Measurements from ENCODE around the gene SMC1B. TPM values are rescaled to one million over a fixed set of nuclear protein-coding genes. Genes with fewer than 3 reads are reported as not detected.

SMC1B gene
- total and polyA plus RNA-seq, 2 donors = 0.11 to 0.19 TPM

DNA sequence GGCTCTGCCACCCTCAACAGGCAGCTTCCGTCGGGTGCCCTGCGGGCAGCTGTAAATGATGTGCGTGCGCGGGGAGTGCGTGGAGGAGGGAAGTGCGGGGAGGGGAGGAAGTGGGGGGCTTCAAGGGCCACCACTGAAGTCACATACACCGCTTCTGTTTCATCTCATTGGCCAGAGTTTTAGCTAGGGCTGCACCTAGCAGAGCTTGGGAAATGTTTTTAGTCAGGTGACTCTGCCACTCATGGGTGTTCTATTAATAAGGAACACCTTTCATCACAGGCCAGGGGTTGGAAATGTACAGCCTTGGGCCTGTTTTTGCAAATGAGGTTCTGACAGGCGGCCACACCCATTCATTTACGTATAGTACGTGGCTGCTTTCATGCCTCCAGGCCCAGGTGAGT is 89.1 kb downstream of the SMC1B start:
- no peak overlapping the region for H3K4me3 ChIP-seq (ENCODE audit: low read length in 2 of 2)
- no peaks in the 10 kb centered on the region for H3K27me3 ChIP-seq (ENCODE audit: control insufficient read depth in 2 of 2, insufficient read depth in 1 of 2, low read length in 1 of 2)
- 96% methylated on average over 12 of the region's 12 CpGs for WGBS
- no peaks in the 10 kb centered on the region for H3K9me3 ChIP-seq (ENCODE audit: control insufficient read depth in 2 of 2, insufficient read depth in 1 of 2, low read length in 1 of 2)
- no peak overlapping the region for H3K27ac ChIP-seq (ENCODE audit: low read depth in 1 of 2, low read length in 1 of 2)
- peaks cover 34 to 44% of the 10 kb centered on the region in 2 donors for H3K36me3 ChIP-seq (ENCODE audit: control insufficient read depth in 2 of 2, insufficient read depth in 2 of 2, low read length in 1 of 2)
- peaks cover 3 to 9% of the 10 kb centered on the region in 2 donors for H3K4me1 ChIP-seq (ENCODE audit: control insufficient read depth in 2 of 2, insufficient read depth in 2 of 2, low read length in 2 of 2)
- DNase-seq (ENCODE audit: low read depth in 6 of 9, low spot score in 9 of 9) = no peak

DNA sequence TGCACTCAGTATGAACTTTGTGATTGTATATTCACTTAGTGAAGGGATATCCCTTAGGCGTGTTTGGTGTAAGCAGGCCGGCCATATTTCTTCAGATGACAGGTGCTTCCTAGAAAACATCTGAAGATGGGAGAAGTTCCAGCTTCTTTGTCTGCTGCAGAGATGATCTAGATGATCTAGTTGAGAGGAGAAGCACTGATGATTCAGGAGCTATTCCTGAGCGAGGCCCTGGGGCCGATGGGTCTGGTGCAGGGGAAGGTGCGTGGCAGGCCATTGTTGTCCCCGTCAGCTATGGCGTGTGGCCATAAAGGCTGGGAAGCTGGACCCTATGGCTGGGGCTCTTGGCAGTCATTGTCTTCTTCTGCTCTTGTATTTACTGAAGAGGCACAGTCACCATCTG is 89.7 kb downstream of the SMC1B start:
- peaks cover 29 to 41% of the 10 kb centered on the region in 2 donors for H3K36me3 ChIP-seq (ENCODE audit: control insufficient read depth in 2 of 2, insufficient read depth in 2 of 2, low read length in 1 of 2)
- no peak overlapping the region for H3K27ac ChIP-seq (ENCODE audit: low read depth in 1 of 2, low read length in 1 of 2)
- no peaks in the 10 kb centered on the region for H3K9me3 ChIP-seq (ENCODE audit: control insufficient read depth in 2 of 2, insufficient read depth in 1 of 2, low read length in 1 of 2)
- H3K4me1 ChIP-seq (ENCODE audit: control insufficient read depth in 2 of 2, insufficient read depth in 2 of 2, low read length in 2 of 2) = peaks cover 6 to 13% of the 10 kb centered on the region in 2 donors
- 90% methylated on average over 7 of the region's 7 CpGs for WGBS
- no peak for DNase-seq (ENCODE audit: low read depth in 6 of 9, low spot score in 9 of 9)
- no peaks in the 10 kb centered on the region for H3K27me3 ChIP-seq (ENCODE audit: control insufficient read depth in 2 of 2, insufficient read depth in 1 of 2, low read length in 1 of 2)
- no peak overlapping the region for H3K4me3 ChIP-seq (ENCODE audit: low read length in 2 of 2)

DNA sequence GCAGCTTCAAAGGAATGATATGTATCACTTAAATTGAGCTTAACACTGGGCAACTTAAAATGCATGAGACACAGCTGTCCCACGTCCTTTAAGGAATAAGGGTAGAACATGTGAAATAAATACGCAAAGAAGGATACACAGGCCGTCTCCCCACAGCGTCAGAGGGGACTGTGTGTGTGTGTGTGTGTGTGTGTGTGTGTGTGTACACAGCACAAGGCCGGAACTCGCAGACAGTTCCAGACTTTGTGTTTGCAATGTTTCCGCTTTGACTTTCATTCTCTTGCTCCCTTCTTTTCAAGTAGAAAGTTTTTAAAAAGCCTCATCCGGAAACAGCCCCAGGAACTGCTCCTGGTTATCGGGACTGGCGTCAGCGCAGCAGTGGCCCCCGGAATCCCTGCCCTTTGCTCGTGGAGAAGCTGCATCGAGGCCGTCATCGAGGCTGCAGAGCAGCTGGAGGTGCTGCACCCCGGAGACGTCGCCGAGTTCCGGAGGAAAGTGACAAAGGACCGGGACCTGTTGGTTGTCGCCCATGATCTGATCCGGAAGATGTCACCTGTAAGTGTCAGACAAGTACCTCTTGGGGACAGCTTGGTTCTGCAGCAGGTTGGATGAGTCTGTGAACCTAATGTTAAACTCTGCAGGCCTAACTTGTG is 90.4 kb downstream of the SMC1B start:
- Histone ChIP-seq H3K4me1 (ENCODE audit: control insufficient read depth in 2 of 2, insufficient read depth in 2 of 2, low read length in 2 of 2) (peaks cover 8 to 20% of the 10 kb centered on the region in 2 donors), H3K4me3 (ENCODE audit: low read length in 2 of 2) (no peak overlapping the region), H3K27me3 (ENCODE audit: control insufficient read depth in 2 of 2, insufficient read depth in 1 of 2, low read length in 1 of 2) (no peaks in the 10 kb centered on the region), H3K9me3 (ENCODE audit: control insufficient read depth in 2 of 2, insufficient read depth in 1 of 2, low read length in 1 of 2) (no peaks in the 10 kb centered on the region), H3K36me3 (ENCODE audit: control insufficient read depth in 2 of 2, insufficient read depth in 2 of 2, low read length in 1 of 2) (peaks cover 29 to 40% of the 10 kb centered on the region in 2 donors), H3K27ac (ENCODE audit: low read depth in 1 of 2, low read length in 1 of 2) (no peak overlapping the region)
- 97% methylated on average over 24 of the region's 24 CpGs for WGBS
- no peak for DNase-seq (ENCODE audit: low read depth in 6 of 9, low spot score in 9 of 9)

DNA sequence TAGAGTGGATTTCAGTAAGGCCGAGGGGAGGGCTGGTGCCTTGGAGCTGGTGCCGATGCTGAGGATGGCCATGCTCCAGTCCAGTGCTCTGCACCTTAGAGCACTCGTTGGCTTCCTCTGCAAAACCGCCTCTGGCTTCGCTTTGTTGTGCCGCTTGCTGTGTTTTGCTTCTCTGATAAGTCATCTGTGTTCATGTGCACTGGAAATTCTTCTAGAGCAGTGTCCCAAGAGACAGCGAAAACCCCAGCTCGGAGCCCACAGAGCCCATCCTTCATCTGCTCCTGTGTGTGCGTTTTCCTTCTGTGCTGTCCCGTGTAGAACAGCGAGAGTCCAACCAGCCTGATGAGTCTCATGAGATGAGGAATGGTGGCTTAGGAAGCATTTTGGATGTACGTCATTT is 91.6 kb downstream of the SMC1B start:
- Histone ChIP-seq H3K27me3 (ENCODE audit: control insufficient read depth in 2 of 2, insufficient read depth in 1 of 2, low read length in 1 of 2) (no peaks in the 10 kb centered on the region), H3K27ac (ENCODE audit: low read depth in 1 of 2, low read length in 1 of 2) (no peak overlapping the region), H3K36me3 (ENCODE audit: control insufficient read depth in 2 of 2, insufficient read depth in 2 of 2, low read length in 1 of 2) (peaks cover 30 to 32% of the 10 kb centered on the region in 2 donors), H3K4me3 (ENCODE audit: low read length in 2 of 2) (no peak overlapping the region), H3K9me3 (ENCODE audit: control insufficient read depth in 2 of 2, insufficient read depth in 1 of 2, low read length in 1 of 2) (no peaks in the 10 kb centered on the region), H3K4me1 (ENCODE audit: control insufficient read depth in 2 of 2, insufficient read depth in 2 of 2, low read length in 2 of 2) (peaks cover 14 to 31% of the 10 kb centered on the region in 2 donors)
- no peak for DNase-seq (ENCODE audit: low read depth in 6 of 9, low spot score in 9 of 9)
- 90% methylated on average over 12 of the region's 12 CpGs for WGBS

DNA sequence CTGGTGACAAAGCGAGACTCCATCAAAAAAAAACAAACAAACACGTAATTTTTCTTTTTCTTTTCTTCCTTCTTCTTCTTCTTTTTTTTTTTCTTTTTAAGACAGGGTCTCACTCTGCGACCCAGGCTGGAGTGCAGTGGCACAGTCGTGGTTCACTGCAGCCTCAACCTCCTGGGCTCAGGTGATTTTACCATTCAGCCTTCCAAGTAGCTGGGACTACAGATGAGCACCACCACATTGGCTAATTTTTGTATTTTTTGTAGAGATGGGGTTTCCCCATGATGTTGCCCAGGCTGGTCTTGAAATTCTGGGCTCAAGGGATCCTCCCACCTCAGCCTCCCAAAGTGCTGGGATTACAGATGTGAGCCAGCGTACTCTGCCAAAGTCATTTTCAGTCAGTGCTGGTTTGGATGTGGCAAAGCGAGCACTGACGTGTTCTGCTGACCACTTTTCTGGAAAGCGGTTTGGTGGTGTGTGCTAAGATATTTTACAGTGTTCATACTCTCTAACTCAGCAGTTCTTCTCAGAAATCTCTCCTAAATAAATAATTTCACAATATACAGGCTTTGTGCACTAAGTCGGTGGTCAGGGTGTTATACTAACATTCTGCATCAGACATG is 92.9 kb downstream of the SMC1B start:
- Histone ChIP-seq H3K36me3 (ENCODE audit: control insufficient read depth in 2 of 2, insufficient read depth in 2 of 2, low read length in 1 of 2) (peaks cover 29 to 32% of the 10 kb centered on the region in 2 donors), H3K27me3 (ENCODE audit: control insufficient read depth in 2 of 2, insufficient read depth in 1 of 2, low read length in 1 of 2) (no peaks in the 10 kb centered on the region), H3K27ac (ENCODE audit: low read depth in 1 of 2, low read length in 1 of 2) (peak overlapping the region in 1 of 2 donors; percentile 25), H3K4me1 (ENCODE audit: control insufficient read depth in 2 of 2, insufficient read depth in 2 of 2, low read length in 2 of 2) (peaks cover 14 to 36% of the 10 kb centered on the region in 2 donors), H3K9me3 (ENCODE audit: control insufficient read depth in 2 of 2, insufficient read depth in 1 of 2, low read length in 1 of 2) (no peaks in the 10 kb centered on the region), H3K4me3 (ENCODE audit: low read length in 2 of 2) (no peak overlapping the region)
- DNase-seq (ENCODE audit: low read depth in 6 of 9, low spot score in 9 of 9) = no peak
- WGBS = 96% methylated on average over 9 of the region's 9 CpGs

DNA sequence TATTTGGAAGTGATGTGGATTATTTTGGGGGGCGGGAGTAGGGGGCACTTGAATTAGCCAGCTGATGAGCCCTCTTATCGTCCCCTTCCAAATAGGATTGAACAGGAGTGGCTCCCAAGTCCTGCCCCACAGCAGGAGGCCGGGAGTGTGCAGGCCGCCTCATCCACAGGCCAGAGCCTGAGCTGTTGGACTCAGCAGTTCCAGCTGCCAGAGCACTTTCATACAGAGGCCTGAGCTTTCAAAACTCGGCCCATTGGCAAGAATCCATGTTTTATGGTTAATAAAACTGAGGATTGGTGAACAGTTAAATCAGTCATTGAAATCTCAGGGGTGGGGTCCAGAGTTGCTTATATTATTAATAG is 94.1 kb downstream of the SMC1B start:
- Histone ChIP-seq H3K36me3 (ENCODE audit: control insufficient read depth in 2 of 2, insufficient read depth in 2 of 2, low read length in 1 of 2) (peaks cover 20 to 24% of the 10 kb centered on the region in 2 donors), H3K9me3 (ENCODE audit: control insufficient read depth in 2 of 2, insufficient read depth in 1 of 2, low read length in 1 of 2) (no peaks in the 10 kb centered on the region), H3K27me3 (ENCODE audit: control insufficient read depth in 2 of 2, insufficient read depth in 1 of 2, low read length in 1 of 2) (no peaks in the 10 kb centered on the region), H3K4me1 (ENCODE audit: control insufficient read depth in 2 of 2, insufficient read depth in 2 of 2, low read length in 2 of 2) (peaks cover 14 to 40% of the 10 kb centered on the region in 2 donors), H3K4me3 (ENCODE audit: low read length in 2 of 2) (no peak overlapping the region), H3K27ac (ENCODE audit: low read depth in 1 of 2, low read length in 1 of 2) (peak overlapping the region; percentile 90 to 92)
- 89% methylated on average over 5 of the region's 5 CpGs for WGBS
- DNase-seq (ENCODE audit: low read depth in 6 of 9, low spot score in 9 of 9) = no peak

DNA sequence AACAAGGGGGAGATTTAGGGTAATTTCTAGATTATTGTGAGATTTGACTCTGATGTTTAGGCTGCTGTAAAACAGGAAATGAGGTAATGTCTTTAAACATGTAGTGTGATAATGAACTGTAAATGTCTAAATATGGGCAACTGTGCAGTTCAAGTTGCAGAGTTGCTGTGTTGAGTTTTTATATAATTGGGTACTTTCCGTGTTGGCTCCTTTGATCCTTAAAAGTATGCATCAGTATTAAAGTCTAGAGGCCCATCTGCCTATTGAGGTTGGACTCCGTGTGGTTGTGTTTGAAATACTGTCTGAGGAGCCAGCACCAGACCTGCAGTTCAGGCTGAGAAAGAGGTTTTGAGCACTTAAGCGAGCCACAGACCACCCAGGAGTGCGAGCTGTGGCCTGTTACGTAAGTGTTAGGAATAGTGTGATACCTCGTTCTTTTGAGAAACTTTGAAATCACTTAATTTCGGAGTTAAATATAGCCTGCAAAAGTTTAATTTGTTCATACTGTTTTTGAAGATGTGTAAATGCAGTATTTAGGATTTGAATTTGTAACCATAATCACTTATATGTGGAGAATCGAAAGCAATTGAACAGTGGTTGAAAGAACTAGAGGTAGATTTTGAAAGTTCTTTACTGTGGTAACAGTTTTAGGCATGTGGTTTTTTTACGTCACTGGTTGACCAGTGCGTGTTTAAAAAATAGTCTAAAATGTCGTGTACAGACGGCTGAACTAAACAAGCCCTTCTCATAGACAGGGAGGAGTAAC is 94.7 kb downstream of the SMC1B start:
- WGBS = 76% methylated on average over 12 of the region's 12 CpGs
- H3K36me3 ChIP-seq (ENCODE audit: control insufficient read depth in 2 of 2, insufficient read depth in 2 of 2, low read length in 1 of 2) = peaks cover 15 to 18% of the 10 kb centered on the region in 2 donors
- DNase-seq (ENCODE audit: low read depth in 6 of 9, low spot score in 9 of 9) = peak in 2 of 9 donors; percentile 21 to 79
- H3K4me3 ChIP-seq (ENCODE audit: low read length in 2 of 2) = peak overlapping the region; percentile 14 to 49
- peaks cover 14 to 45% of the 10 kb centered on the region in 2 donors for H3K4me1 ChIP-seq (ENCODE audit: control insufficient read depth in 2 of 2, insufficient read depth in 2 of 2, low read length in 2 of 2)
- H3K27ac ChIP-seq (ENCODE audit: low read depth in 1 of 2, low read length in 1 of 2) = peak overlapping the region; percentile 92 to 97
- H3K27me3 ChIP-seq (ENCODE audit: control insufficient read depth in 2 of 2, insufficient read depth in 1 of 2, low read length in 1 of 2) = no peaks in the 10 kb centered on the region
- no peaks in the 10 kb centered on the region for H3K9me3 ChIP-seq (ENCODE audit: control insufficient read depth in 2 of 2, insufficient read depth in 1 of 2, low read length in 1 of 2)

DNA sequence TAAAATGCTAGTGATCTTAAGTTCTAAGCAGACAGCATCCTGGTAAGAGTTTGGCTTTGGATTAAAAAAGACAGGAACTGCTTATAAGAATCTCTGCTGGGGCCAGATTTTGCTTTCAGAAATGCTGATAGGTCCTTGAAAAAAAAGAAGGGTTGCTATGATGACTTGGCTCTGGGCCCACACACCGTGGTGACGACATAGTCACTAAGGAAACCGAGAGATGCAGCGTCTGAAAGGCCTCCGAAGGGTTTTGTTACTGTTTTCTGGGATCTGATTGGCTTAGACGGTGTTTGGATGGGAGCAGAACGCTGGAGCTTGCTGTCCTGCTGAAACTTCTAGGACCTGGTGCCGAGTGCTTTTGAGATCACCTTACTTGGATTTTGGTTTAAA is 95.2 kb downstream of the SMC1B start:
- H3K27me3 ChIP-seq (ENCODE audit: control insufficient read depth in 2 of 2, insufficient read depth in 1 of 2, low read length in 1 of 2) = no peaks in the 10 kb centered on the region
- peaks cover 14 to 45% of the 10 kb centered on the region in 2 donors for H3K4me1 ChIP-seq (ENCODE audit: control insufficient read depth in 2 of 2, insufficient read depth in 2 of 2, low read length in 2 of 2)
- 13% methylated on average over 8 of the region's 8 CpGs for WGBS
- H3K4me3 ChIP-seq (ENCODE audit: low read length in 2 of 2) = peak overlapping the region; percentile 14 to 49
- H3K36me3 ChIP-seq (ENCODE audit: control insufficient read depth in 2 of 2, insufficient read depth in 2 of 2, low read length in 1 of 2) = peaks cover 9 to 12% of the 10 kb centered on the region in 2 donors
- peak in 8 of 9 donors; percentile 66 to 92 (median 80) for DNase-seq (ENCODE audit: low read depth in 6 of 9, low spot score in 9 of 9)
- no peaks in the 10 kb centered on the region for H3K9me3 ChIP-seq (ENCODE audit: control insufficient read depth in 2 of 2, insufficient read depth in 1 of 2, low read length in 1 of 2)
- H3K27ac ChIP-seq (ENCODE audit: low read depth in 1 of 2, low read length in 1 of 2) = peak overlapping the region; percentile 92 to 96

Measured in thymus (tissue), 11 donors.